ENCODE measurements around the gene XG. TPM values are rescaled to one million over a fixed set of nuclear protein-coding genes. Genes with fewer than 3 reads are reported as not detected.

Gene XG
- total RNA-seq, 6 donors from 2014 or later = 0.69 to 0.81 TPM; not detected in 4

- Histone ChIP-seq H3K4me3 (no peak overlapping the region), H3K36me3 (peaks cover 13 to 71% (median 48%) of the 10 kb centered on the region in 4 donors), H3K27ac (no peak overlapping the region), H3K4me1 (no peaks in the 10 kb centered on the region), H3K9me3 (no peaks in the 10 kb centered on the region), H3K27me3 (no peaks in the 10 kb centered on the region)
- 59 to 71% methylated on average over 8 to 9 of the region's 9 CpGs for WGBS, 2 donors
- DNase-seq (peak in 1 of 2 donors; percentile 10), ATAC-seq (ENCODE audit: low FRiP score in 2 of 2) (no peak)
- TF ChIP-seq POLR2A (IDR thresholded peaks at IDR 0.05) = no peak
- TF ChIP-seq, protein P1, sequence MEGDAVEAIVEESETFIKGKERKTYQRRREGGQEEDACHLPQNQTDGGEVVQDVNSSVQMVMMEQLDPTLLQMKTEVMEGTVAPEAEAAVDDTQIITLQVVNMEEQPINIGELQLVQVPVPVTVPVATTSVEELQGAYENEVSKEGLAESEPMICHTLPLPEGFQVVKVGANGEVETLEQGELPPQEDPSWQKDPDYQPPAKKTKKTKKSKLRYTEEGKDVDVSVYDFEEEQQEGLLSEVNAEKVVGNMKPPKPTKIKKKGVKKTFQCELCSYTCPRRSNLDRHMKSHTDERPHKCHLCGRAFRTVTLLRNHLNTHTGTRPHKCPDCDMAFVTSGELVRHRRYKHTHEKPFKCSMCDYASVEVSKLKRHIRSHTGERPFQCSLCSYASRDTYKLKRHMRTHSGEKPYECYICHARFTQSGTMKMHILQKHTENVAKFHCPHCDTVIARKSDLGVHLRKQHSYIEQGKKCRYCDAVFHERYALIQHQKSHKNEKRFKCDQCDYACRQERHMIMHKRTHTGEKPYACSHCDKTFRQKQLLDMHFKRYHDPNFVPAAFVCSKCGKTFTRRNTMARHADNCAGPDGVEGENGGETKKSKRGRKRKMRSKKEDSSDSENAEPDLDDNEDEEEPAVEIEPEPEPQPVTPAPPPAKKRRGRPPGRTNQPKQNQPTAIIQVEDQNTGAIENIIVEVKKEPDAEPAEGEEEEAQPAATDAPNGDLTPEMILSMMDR (IDR thresholded peaks at IDR 0.05) = no peak
- no peak for TF ChIP-seq POLR2AphosphoS5 (IDR thresholded peaks at IDR 0.05)
- TF ChIP-seq EP300 (IDR thresholded peaks at IDR 0.05) = no peak
These were observed 19.8 kb upstream of the XG start for GRCh38 chrX:2732076-2732475.

GRCh38 chrX:2732649-2733048, 19.2 kb upstream of the XG start:
- Histone ChIP-seq H3K9me3 (no peaks in the 10 kb centered on the region), H3K27me3 (no peaks in the 10 kb centered on the region), H3K27ac (no peak overlapping the region), H3K4me1 (no peaks in the 10 kb centered on the region), H3K36me3 (peaks cover 13 to 65% (median 42%) of the 10 kb centered on the region in 4 donors), H3K4me3 (no peak overlapping the region)
- no peak for DNase-seq
- TF ChIP-seq POLR2AphosphoS5 (IDR thresholded peaks at IDR 0.05) (no peak), POLR2A (IDR thresholded peaks at IDR 0.05) (no peak), EP300 (IDR thresholded peaks at IDR 0.05) (no peak)
- TF ChIP-seq, protein P1 (IDR thresholded peaks at IDR 0.05) = no peak
- ATAC-seq (ENCODE audit: low FRiP score in 2 of 2) = no peak

GRCh38 chrX:2733286-2733685, 18.6 kb upstream of the XG start:
- 93 to 98% methylated on average over 9 of the region's 9 CpGs for WGBS, 2 donors
- H3K27me3 ChIP-seq = no peaks in the 10 kb centered on the region
- peaks cover 13 to 65% (median 44%) of the 10 kb centered on the region in 4 donors for H3K36me3 ChIP-seq
- DNase-seq = no peak
- TF ChIP-seq EP300 (IDR thresholded peaks at IDR 0.05) (no peak), POLR2AphosphoS5 (IDR thresholded peaks at IDR 0.05) (no peak), POLR2A (IDR thresholded peaks at IDR 0.05) (no peak)
- TF ChIP-seq, protein P1 (IDR thresholded peaks at IDR 0.05) = no peak
- no peaks in the 10 kb centered on the region for H3K4me1 ChIP-seq
- no peak overlapping the region for H3K4me3 ChIP-seq
- no peak overlapping the region for H3K27ac ChIP-seq
- no peak for ATAC-seq (ENCODE audit: low FRiP score in 2 of 2)
- H3K9me3 ChIP-seq = no peaks in the 10 kb centered on the region

DNA sequence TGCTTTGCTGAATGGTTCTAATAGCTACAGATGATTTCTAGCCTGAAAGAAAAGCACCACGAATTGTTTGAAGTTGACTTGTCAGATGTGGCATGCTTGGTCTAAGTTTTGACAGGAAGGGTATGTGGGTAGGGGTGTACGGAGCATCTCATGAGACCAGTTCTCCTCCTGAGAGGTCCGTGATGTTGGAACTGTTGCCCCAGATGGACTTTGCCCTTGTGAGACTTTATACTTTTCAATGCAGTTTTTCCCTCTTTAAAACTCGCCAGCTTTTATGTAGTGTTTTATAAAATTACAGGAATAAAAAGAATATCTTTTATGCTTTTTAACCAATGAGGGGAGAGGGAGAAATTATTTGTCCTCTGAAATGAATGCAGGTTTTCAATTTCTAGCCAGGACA, 16.6 kb upstream of the XG start:
- no peak overlapping the region for H3K27ac ChIP-seq
- 97 to 99% methylated on average over 4 of the region's 4 CpGs for WGBS, 2 donors
- no peaks in the 10 kb centered on the region for H3K9me3 ChIP-seq
- ATAC-seq (ENCODE audit: low FRiP score in 2 of 2) (no peak), DNase-seq (no peak)
- H3K4me1 ChIP-seq = no peaks in the 10 kb centered on the region
- no peak overlapping the region for H3K4me3 ChIP-seq
- no peaks in the 10 kb centered on the region for H3K27me3 ChIP-seq
- peaks cover 8 to 64% (median 39%) of the 10 kb centered on the region in 4 donors for H3K36me3 ChIP-seq
- TF ChIP-seq POLR2A (IDR thresholded peaks at IDR 0.05) = no peak
- TF ChIP-seq, protein P1 (IDR thresholded peaks at IDR 0.05) = no peak
- no peak for TF ChIP-seq EP300 (IDR thresholded peaks at IDR 0.05)
- TF ChIP-seq POLR2AphosphoS5 (IDR thresholded peaks at IDR 0.05) = no peak

DNA sequence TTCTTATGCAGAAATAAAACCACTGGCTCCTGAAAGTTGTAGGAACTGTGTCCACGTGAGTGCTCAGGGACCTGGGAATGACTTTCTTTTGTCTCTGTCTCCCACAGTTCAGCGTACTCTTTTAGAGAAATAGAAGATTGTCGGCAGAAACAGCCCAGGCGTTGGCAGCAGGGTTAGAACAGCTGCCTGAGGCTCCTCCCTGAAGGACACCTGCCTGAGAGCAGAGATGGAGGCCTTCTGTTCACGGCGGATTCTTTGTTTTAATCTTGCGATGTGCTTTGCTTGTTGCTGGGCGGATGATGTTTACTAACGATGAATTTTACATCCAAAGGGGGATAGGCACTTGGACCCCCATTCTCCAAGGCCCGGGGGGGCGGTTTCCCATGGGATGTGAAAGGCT, 11.2 kb upstream of the XG start:
- no peak overlapping the region for H3K27ac ChIP-seq
- no peaks in the 10 kb centered on the region for H3K27me3 ChIP-seq
- no peaks in the 10 kb centered on the region for H3K4me1 ChIP-seq
- H3K36me3 ChIP-seq = peaks cover 4 to 59% (median 32%) of the 10 kb centered on the region in 4 donors
- no peaks in the 10 kb centered on the region for H3K9me3 ChIP-seq
- ATAC-seq (ENCODE audit: low FRiP score in 2 of 2) (no peak), DNase-seq (no peak)
- H3K4me3 ChIP-seq = no peak overlapping the region
- WGBS, 2 donors = 91 to 92% methylated on average over 11 of the region's 11 CpGs
- TF ChIP-seq, protein P1 (IDR thresholded peaks at IDR 0.05) = no peak
- no peak for TF ChIP-seq POLR2A (IDR thresholded peaks at IDR 0.05)
- TF ChIP-seq POLR2AphosphoS5 (IDR thresholded peaks at IDR 0.05) = no peak
- no peak for TF ChIP-seq EP300 (IDR thresholded peaks at IDR 0.05)
